ENCODE measurements around the gene RNF225.
"Not testable (repeated sequence)": the region's sequence is repeated elsewhere in the genome, so short reads cannot be mapped to it uniquely, and the experiment has no call there.

Gene RNF225

GRCh38 chr19:58395220-58395978 is at the start of gene RNF225:
Gene RNF225 (plus strand): TSS chr19:58395656. CDS start chr19:58396090, 434 bp downstream.
- DNase-seq (ENCODE audit: low read depth), result no peak

DNA sequence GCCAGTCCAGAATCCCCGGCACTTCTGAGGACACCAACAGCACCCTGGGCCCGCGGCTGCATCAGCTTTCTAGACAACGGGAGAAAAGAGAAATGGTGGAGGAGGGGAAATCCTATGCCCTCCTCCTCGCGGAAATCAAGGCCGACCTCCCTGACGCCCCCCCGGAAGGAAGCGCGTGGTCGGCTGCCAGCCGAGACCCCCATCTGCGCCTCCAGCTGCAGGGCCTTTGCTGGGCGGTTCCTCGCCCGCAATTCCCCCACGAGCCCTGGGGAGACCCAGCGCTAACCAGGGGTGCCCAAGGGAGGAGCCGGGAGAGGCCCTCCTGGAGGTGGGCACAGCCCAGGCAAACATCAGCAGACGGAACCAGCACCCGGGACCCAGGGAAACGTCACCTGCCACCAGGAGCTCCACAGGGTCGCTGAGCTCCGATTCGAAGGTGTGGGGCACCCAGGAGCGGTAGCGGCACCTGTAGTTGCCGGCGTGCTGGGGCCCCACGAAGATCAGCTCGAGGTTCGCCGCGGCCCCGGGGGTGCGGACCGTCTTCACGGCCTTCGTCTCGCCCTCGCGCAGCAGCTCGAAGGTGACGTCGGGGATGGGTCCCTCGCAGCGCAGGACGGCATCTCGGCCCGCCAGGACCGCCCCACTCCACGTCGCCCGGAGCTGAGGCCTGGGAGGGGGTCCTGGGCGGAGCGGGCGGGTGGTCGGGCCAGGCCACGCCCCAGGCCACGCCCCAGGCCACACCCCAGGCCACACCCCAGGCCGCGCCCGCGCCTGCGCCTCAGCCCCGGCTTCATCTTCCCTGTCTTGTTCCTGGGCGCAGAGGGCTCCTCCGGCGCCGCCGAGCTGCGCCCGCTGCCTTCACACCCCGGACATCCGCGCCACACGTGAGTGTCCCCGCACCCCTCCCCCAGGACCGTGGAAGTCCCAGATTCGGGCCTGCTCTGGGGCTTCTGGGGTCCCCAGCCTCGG is 48.2 kb upstream of the RNF225 start:
- peak; percentile 49 for DNase-seq (ENCODE audit: low read depth)

DNA sequence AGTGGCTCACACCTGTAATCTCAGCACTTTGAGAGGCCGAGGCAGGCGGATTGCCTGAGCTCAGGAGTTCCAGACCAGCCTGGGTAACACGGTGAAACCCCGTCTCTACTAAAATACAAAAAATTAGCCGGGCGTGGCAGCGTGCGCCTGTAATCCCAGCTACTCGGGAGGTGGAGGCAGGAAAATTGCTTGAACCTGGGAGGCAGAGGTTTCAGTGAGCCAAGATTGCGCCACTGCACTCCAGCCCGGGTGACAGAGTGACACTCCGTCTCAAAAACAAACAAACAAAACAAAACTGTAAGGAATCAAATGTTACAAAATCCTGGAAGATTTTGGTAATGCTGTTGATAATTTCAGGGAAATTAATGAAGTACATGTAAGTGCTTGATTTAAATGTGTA is 47.4 kb upstream of the RNF225 start:
- not testable (repeated sequence) for DNase-seq (ENCODE audit: low read depth)

DNA sequence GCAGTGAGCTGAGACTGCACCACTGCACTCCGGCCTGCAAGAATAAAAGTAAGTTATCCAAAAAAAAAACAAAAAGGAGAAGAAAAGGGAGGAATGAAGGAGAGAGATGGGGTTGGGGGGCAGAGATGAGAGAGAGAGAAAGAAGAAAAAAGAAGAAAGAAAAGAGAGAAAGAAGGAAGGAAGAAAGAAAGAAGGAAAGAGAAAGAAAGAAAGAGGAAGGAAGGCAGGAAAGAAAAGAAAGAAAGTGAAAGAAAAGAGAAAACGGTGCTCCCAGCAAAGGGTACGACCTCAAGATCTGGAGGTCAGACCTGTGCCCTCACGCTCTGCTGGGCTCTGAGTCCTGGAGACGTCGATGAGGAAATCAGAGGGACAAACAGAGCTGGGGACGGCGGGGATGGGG is 45.9 kb upstream of the RNF225 start:
- DNase-seq (ENCODE audit: low read depth), result no peak

- no peak for DNase-seq (ENCODE audit: low read depth)
Measured at GRCh38 chr19:58350001-58350861, 45.2 kb upstream of the RNF225 start.

DNA sequence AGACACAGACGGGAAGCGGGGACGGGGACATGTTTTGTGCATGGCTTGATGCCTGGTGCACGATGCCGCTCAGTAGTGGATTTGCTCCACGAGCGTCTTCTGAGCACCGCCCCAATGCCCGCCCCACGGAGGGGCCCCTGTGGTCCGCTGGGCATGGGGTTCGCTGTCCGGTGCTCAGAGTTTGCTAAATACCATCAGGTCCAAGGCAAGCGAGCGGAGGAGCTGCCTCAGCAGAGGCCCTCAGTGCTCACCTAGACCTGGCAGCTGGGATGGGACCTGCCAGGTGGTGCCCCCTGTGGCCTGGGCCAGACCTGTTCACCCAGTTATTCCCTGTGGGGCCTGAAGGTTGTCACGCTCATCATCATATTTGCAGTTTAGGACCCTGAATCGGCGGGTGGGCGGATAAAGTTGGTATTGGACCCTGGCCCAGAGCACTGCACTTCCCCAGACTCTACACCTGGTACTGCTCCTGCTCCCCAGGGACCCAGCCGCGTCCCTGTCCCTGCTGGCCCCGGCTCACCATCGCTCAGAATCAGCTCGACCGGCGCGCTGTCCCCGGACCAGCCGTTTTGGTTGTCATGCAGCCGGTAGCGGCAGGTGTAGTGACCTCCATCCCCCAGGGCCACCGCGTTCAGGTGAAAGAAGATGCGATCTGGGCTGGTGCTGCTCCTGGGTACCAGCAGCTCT is 44.4 kb upstream of the RNF225 start:
- no peak for DNase-seq (ENCODE audit: low read depth)

DNA sequence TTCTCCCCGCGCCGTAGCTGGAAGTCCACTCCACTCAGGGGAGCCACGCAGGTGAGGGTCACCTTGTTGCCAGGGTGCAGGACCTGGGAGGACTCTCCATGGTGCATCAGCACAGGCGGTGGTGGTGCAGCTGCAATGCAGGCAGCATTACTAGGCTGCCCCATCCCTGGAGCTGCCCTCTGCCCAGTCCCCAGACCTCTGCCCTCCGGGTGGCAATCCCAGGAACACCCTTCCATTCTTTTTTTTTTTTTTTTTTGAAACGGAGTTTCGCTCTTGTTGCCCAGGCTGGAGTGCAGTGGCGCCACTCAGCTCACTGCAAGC is 43.9 kb upstream of the RNF225 start:
- DNase-seq (ENCODE audit: low read depth), result no peak

- no peak for DNase-seq (ENCODE audit: low read depth)
Measured at GRCh38 chr19:58351990-58352755, 43.3 kb upstream of the RNF225 start.

- no peak for DNase-seq (ENCODE audit: low read depth)
Measured at GRCh38 chr19:58352760-58353671, 42.4 kb upstream of the RNF225 start, which contains the start of gene A1BG. Gene A1BG (minus strand): TSS chr19:58353492. CDS start chr19:58353437, 55 bp downstream.

GRCh38 chr19:58353717-58354477 is 41.6 kb upstream of the RNF225 start:
- no peak for DNase-seq (ENCODE audit: low read depth)

DNA sequence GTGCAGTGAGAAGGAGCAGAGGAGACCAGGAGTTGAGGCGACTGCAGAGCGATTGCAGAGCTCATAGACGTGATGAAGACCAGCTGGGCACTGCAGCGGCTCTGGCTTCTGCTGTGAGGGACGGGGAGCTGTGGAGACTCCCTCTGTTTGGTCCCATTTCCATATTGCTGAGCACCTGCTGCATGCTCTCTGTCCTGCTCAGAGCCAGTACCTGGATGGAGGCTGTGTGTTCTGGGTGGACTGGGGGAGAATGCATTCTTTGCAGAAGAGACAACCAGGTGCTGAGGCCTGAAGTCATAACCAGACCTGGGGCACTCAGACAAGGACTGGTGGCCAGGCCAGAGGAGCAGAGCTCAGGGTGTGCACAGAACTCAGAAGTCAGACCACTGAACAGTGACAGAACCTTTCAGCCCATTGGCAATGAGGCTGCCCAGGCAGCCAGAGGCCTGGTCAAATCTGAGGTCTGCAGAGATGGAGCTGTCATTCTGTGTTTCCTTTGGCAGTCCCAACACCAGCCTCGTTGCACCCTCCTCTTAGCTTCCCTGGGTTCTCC is 40.9 kb upstream of the RNF225 start:
- DNase-seq (ENCODE audit: low read depth), result no peak

- no peak for DNase-seq (ENCODE audit: low read depth)
Measured at GRCh38 chr19:58355215-58355796, 40.1 kb upstream of the RNF225 start.

- no peak for DNase-seq (ENCODE audit: low read depth)
Measured at GRCh38 chr19:58355908-58356765, 39.3 kb upstream of the RNF225 start.

DNA sequence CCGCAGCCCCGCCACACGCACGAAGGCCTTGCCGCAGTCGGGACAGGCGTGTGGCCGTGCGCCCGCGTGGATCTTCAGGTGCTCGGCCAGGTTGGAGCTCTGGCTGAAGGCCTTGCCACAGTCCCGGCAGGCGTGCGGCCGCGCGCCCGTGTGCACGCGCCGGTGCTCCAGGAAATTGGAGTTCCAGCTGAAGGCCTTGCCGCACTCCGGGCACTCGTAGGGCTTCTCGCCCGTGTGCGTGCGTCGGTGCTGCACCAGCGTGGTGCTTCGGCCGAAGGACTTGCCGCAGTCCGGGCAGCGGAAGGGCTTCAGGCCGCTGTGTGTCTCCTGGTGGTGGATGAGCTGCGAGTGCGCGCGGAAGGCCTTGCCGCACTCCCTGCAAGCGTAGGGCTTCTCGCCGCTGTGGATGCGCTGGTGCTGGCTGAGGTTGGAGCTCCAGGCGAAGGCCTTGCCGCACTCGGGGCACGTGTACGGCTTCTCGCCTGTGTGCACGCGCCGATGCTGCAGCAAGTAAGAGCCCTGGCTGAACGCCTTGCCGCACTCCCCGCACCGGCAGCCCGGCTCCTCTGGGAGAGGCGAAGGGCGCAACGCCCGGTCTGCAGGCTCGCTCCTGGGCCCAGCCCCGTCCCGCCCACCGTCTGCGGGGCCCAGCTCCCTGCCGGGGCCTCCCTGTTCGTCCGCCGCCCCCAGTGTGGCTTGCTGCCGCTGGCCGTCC is 38.5 kb upstream of the RNF225 start:
- DNase-seq (ENCODE audit: low read depth), result no peak

DNA sequence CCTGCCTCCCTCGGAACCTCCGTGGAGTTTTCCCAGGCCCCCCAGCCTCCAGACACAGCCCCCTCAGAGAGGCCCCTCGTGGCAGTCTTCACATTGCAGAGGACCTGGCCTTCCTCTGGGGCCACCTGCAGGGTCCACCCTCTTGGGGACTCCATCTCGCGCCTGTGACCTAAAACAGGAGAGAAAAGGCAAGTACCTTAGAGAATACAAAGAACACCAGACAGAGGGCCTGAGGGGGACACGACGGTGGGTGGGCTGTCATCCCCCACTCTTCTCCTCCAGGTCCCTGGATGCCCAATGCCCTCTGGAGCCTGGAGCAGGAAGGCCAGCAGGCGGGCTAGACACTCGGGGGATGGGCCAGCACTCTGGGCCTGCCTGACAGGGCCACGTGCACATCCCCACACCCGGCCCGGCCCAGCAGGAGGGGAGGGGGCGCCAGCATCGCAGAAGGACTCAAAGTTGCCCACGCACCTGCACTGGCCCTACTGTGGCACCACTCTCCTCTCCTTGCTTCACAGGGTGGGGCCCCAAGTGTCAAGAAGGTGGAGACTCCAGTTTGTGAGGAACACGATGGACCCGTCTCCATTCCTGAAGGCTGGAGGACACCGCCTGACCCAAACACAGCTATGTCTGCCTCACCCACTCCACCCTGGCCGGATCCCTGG is 37.8 kb upstream of the RNF225 start:
- no peak for DNase-seq (ENCODE audit: low read depth)

DNA sequence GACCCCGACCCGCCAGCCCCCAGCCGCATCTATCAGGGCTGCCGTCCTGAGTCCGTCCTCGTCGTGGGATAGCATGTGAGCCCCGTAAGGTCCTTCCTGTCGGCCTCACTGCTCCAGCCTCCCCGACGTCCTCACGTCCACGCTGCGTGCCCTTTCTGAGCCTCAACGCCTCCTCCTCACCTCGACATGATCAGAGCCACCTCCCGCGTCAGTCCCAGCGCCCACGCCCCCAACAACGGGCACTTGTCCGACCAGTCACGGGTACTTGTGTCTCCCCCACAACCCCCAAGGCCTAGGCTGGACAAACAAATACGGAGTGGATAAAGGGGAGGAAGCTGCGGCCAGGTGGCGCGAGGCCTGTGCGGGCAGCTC is 33.6 kb upstream of the RNF225 start:
- DNase-seq (ENCODE audit: low read depth), result no peak

Measured in activated T-helper 1 cell treated with Interleukin-2 at 50 U/mL for 16 hours (primary cell).